Peyer's patch (tissue), 4 donors: Measurements from ENCODE around the gene GFPT2. TPM values are rescaled to one million over a fixed set of nuclear protein-coding genes. Genes with fewer than 3 reads are reported as not detected.

Experiments
- DNase-seq, 3 donors: peaks; one replicate each; pipeline ENCODE4 v3.0.0-alpha.2; 2017 to 2019
- H3K27ac ChIP-seq, 4 donors: fragments of 200-600 bp; sonication (generic); one replicate each; pipeline ENCODE4 v1.5.1; 2016 to 2019
- H3K27me3 ChIP-seq, 2 donors: fragments of 200-600 bp; sonication (generic); one replicate each; pipeline ENCODE4 v1.5.1; 2019
- H3K36me3 ChIP-seq, 3 donors: fragments of 200-600 bp; sonication (generic); one replicate each; pipeline ENCODE4 v1.5.1; 2016 to 2019
- H3K4me1 ChIP-seq, 4 donors: fragments of 200-600 bp; sonication (generic); one replicate each; pipeline ENCODE4 v1.5.1; 2016 to 2019
- H3K4me3 ChIP-seq, 4 donors: fragments of 200-600 bp; sonication (generic); 1 replicate in 3 of 4; 2 replicates in 1 of 4; pipeline ENCODE4 v1.5.1; 2016 to 2019; ENCODE audit warnings: mild to moderate bottlenecking in 1 of 4
- H3K9me3 ChIP-seq, 4 donors: fragments of 200-600 bp; sonication (generic); one replicate each; pipeline ENCODE4 v1.5.1; 2016 to 2019; ENCODE audit warnings: mild to moderate bottlenecking in 1 of 4
- CTCF ChIP-seq, 6 experiments: fragments of 450-650 bp in 4 of 6; fragments of 200-600 bp in 2 of 6; sonication (generic) in 1 of 6; IDR thresholded peaks; one replicate each; pipeline ENCODE4 v1.5.1; 2017 to 2019; ENCODE audit warnings: antibody characterized with exemption in 6 of 6, mild to moderate bottlenecking in 3 of 6, moderate library complexity in 1 of 6
- POLR2A ChIP-seq, 2 donors: fragments of 450-650 bp; IDR thresholded peaks; one replicate each; pipeline ENCODE4 v1.5.1; 2017; ENCODE audit warnings: antibody characterized with exemption in 2 of 2, mild to moderate bottlenecking in 2 of 2, moderate library complexity in 2 of 2
- total RNA-seq, 4 donors: library from RNA; depleted of rRNA; stranded (reverse); fragments of >200 nt; gene quantifications; one replicate each; pipeline ENCODE4 v1.1.0, GENCODE V29; 2016

GFPT2 gene
- total RNA-seq, 4 donors from 2014 or later, result 4.9 to 86.6 (median 13.1) TPM

GRCh38 chr5:180345186-180345585, 8.0 kb downstream of the GFPT2 start:
- TF ChIP-seq CTCF (IDR thresholded peaks at IDR 0.05) (no peak), POLR2A (IDR thresholded peaks at IDR 0.05) (no peak)
- H3K4me1 ChIP-seq, result peaks cover 0 to 14% (median 0%) of the 10 kb centered on the region in 4 donors
- DNase-seq, result peak in 1 of 3 donors; percentile 28
- no peaks in the 10 kb centered on the region for H3K9me3 ChIP-seq
- no peaks in the 10 kb centered on the region for H3K27me3 ChIP-seq
- no peaks in the 10 kb centered on the region for H3K36me3 ChIP-seq
- H3K4me3 ChIP-seq, result no peak overlapping the region
- H3K27ac ChIP-seq, result no peak overlapping the region

- Histone ChIP-seq H3K27me3 (no peaks in the 10 kb centered on the region), H3K36me3 (no peaks in the 10 kb centered on the region), H3K9me3 (no peaks in the 10 kb centered on the region), H3K4me1 (peaks cover 0 to 14% (median 0%) of the 10 kb centered on the region in 4 donors), H3K4me3 (no peak overlapping the region), H3K27ac (no peak overlapping the region)
- no peak for TF ChIP-seq CTCF (IDR thresholded peaks at IDR 0.05)
- no peak for TF ChIP-seq POLR2A (IDR thresholded peaks at IDR 0.05)
- DNase-seq, result peak in 1 of 3 donors; percentile 29
Measured at GRCh38 chr5:180344696-180344999, 8.5 kb downstream of the GFPT2 start.

- Histone ChIP-seq H3K9me3 (no peaks in the 10 kb centered on the region), H3K4me3 (no peak overlapping the region), H3K27ac (no peak overlapping the region), H3K36me3 (no peaks in the 10 kb centered on the region), H3K27me3 (no peaks in the 10 kb centered on the region), H3K4me1 (peaks cover 0 to 14% (median 0%) of the 10 kb centered on the region in 4 donors)
- no peak for TF ChIP-seq POLR2A (IDR thresholded peaks at IDR 0.05)
- no peak for TF ChIP-seq CTCF (IDR thresholded peaks at IDR 0.05)
- peak in 1 of 3 donors; percentile 53 for DNase-seq
Measured at GRCh38 chr5:180343831-180344695, 9.1 kb downstream of the GFPT2 start.

GRCh38 chr5:180343110-180343830, 9.9 kb downstream of the GFPT2 start:
- H3K4me1 ChIP-seq, result peaks cover 0 to 14% (median 0%) of the 10 kb centered on the region in 4 donors
- no peak overlapping the region for H3K27ac ChIP-seq
- TF ChIP-seq POLR2A (IDR thresholded peaks at IDR 0.05), result no peak
- no peak for TF ChIP-seq CTCF (IDR thresholded peaks at IDR 0.05)
- no peaks in the 10 kb centered on the region for H3K27me3 ChIP-seq
- no peak overlapping the region for H3K4me3 ChIP-seq
- H3K9me3 ChIP-seq, result no peaks in the 10 kb centered on the region
- DNase-seq, result no peak
- no peaks in the 10 kb centered on the region for H3K36me3 ChIP-seq

GRCh38 chr5:180341595-180341994, 11.5 kb downstream of the GFPT2 start:
- no peaks in the 10 kb centered on the region for H3K36me3 ChIP-seq
- H3K4me3 ChIP-seq, result no peak overlapping the region
- no peaks in the 10 kb centered on the region for H3K9me3 ChIP-seq
- no peaks in the 10 kb centered on the region for H3K27me3 ChIP-seq
- DNase-seq, result no peak
- H3K4me1 ChIP-seq, result peaks cover 0 to 14% (median 0%) of the 10 kb centered on the region in 4 donors
- no peak overlapping the region for H3K27ac ChIP-seq
- TF ChIP-seq CTCF (IDR thresholded peaks at IDR 0.05) (no peak), POLR2A (IDR thresholded peaks at IDR 0.05) (no peak)
